Upper lobe of left lung (tissue), 6 donors: ENCODE data around the gene EFCAB9. TPM values are rescaled to one million over a fixed set of nuclear protein-coding genes. Genes with fewer than 3 reads are reported as not detected.
A peak's percentile ranks its signal among the peaks of the same experiment; 100 is the strongest.

ENCODE experiments used
- ATAC-seq, 2 donors: fragments of 200-7000 bp; cut with Tn5 transposase; one replicate each; pipeline ENCODE4 v1.9.1; 2022; ENCODE audit warnings: mild to moderate bottlenecking in 2 of 2, moderate library complexity in 2 of 2; ENCODE audit not compliant: low FRiP score in 2 of 2
- DNase-seq, 2 donors: peaks; one replicate each; pipeline ENCODE4 v3.0.0-alpha.2; 2019 to 2020
- H3K27ac ChIP-seq, 4 donors: fragments of 200-600 bp; sonication (generic); one replicate each; pipeline ENCODE4 v1.5.1; 2016 to 2019
- H3K27me3 ChIP-seq, 4 donors: fragments of 200-600 bp; sonication (generic); one replicate each; pipeline ENCODE4 v1.5.1; 2017 to 2019
- H3K36me3 ChIP-seq, 4 donors: fragments of 200-600 bp; sonication (generic); one replicate each; pipeline ENCODE4 v1.5.1; 2016 to 2019
- H3K4me1 ChIP-seq, 4 donors: fragments of 200-600 bp; sonication (generic); one replicate each; pipeline ENCODE4 v1.5.1; 2018 to 2019
- H3K4me3 ChIP-seq, 4 donors: fragments of 200-600 bp; sonication (generic); one replicate each; pipeline ENCODE4 v1.5.1; 2017 to 2019; ENCODE audit warnings: mild to moderate bottlenecking in 2 of 4, moderate library complexity in 1 of 4
- H3K9me3 ChIP-seq, 4 donors: fragments of 200-600 bp; sonication (generic); one replicate each; pipeline ENCODE4 v1.5.1; 2018 to 2019
- CTCF ChIP-seq, 6 experiments: fragments of 450-650 bp in 4 of 6; fragments of 200-600 bp in 2 of 6; sonication (generic) in 2 of 6; IDR thresholded peaks; one replicate each; pipeline ENCODE4 v1.5.1; 2016 to 2019; ENCODE audit warnings: antibody characterized with exemption in 6 of 6
- EP300 ChIP-seq, 4 donors: sonication (generic); formaldehyde crosslinking; IDR thresholded peaks; one replicate each; pipeline ENCODE4 v1.5.1; 2017; ENCODE audit warnings: antibody characterized with exemption in 4 of 4, control low read depth in 2 of 4
- POLR2A ChIP-seq, 4 donors: fragments of 450-650 bp; IDR thresholded peaks; one replicate each; pipeline ENCODE4 v1.5.1; 2016 to 2017; ENCODE audit warnings: antibody characterized with exemption in 4 of 4, mild to moderate bottlenecking in 2 of 4
- POLR2AphosphoS5 ChIP-seq, 2 donors: sonication (generic); formaldehyde crosslinking; IDR thresholded peaks; one replicate each; pipeline ENCODE4 v1.5.1; 2017; ENCODE audit warnings: antibody characterized with exemption in 2 of 2
- WGBS, 2 donors: methylation state at CpG; one replicate each; pipeline ENCODE4 v1.1.5; 2017 to 2018; 5-methylcytosine and 5-hydroxymethylcytosine counted together
- total RNA-seq, 6 donors: library from RNA; depleted of rRNA in 4 of 6; stranded (reverse); fragments of >200 nt in 4 of 6; gene quantifications; one replicate each; pipeline versions ENCODE4 v1.1.0 to v1.2.1, GENCODE V29; 2016 to 2021
- donor health status: DM: no; HTN: no; CAD: no; lungs with moderate emphysema.
- donor health status: DM: no; HTN: yes; CAD: no; lungs with severe emphysema.

EFCAB9 gene
- total RNA-seq, 6 donors from 2014 or later, result not detected

GRCh38 chr5:172238334-172238733, 44.4 kb downstream of the EFCAB9 start:
- Histone ChIP-seq H3K4me3 (no peak overlapping the region), H3K27me3 (no peaks in the 10 kb centered on the region), H3K4me1 (peaks cover 9 to 15% (median 12%) of the 10 kb centered on the region in 4 donors), H3K36me3 (peaks cover 0 to 4% (median 0%) of the 10 kb centered on the region in 4 donors), H3K9me3 (no peaks in the 10 kb centered on the region), H3K27ac (no peak overlapping the region)
- no peak for TF ChIP-seq EP300 (IDR thresholded peaks at IDR 0.05)
- TF ChIP-seq CTCF (IDR thresholded peaks at IDR 0.05), result no peak
- WGBS, 2 donors, result 34 to 46% methylated on average over 1 of the region's 1 CpG
- DNase-seq, result no peak
- no peak for ATAC-seq

- ATAC-seq (no peak), DNase-seq (no peak)
- Histone ChIP-seq H3K4me3 (no peak overlapping the region), H3K9me3 (no peaks in the 10 kb centered on the region), H3K36me3 (no peaks in the 10 kb centered on the region), H3K27ac (no peak overlapping the region), H3K4me1 (no peaks in the 10 kb centered on the region), H3K27me3 (no peaks in the 10 kb centered on the region)
- TF ChIP-seq POLR2AphosphoS5 (IDR thresholded peaks at IDR 0.05) (no peak), POLR2A (IDR thresholded peaks at IDR 0.05) (no peak), EP300 (IDR thresholded peaks at IDR 0.05) (no peak), CTCF (IDR thresholded peaks at IDR 0.05) (no peak)
- WGBS, 2 donors, result 95 to 99% methylated on average over 3 of the region's 3 CpGs
Measured at GRCh38 chr5:172243302-172243701, 49.3 kb downstream of the EFCAB9 start.

GRCh38 chr5:172245046-172245445, 51.1 kb downstream of the EFCAB9 start:
- DNase-seq, result no peak
- WGBS, 2 donors, result 91 to 97% methylated on average over 2 of the region's 2 CpGs
- Histone ChIP-seq H3K9me3 (no peaks in the 10 kb centered on the region), H3K36me3 (no peaks in the 10 kb centered on the region), H3K4me3 (no peak overlapping the region), H3K27me3 (no peaks in the 10 kb centered on the region), H3K27ac (no peak overlapping the region), H3K4me1 (no peaks in the 10 kb centered on the region)
- TF ChIP-seq POLR2AphosphoS5 (IDR thresholded peaks at IDR 0.05) (no peak), CTCF (IDR thresholded peaks at IDR 0.05) (no peak), POLR2A (IDR thresholded peaks at IDR 0.05) (no peak), EP300 (IDR thresholded peaks at IDR 0.05) (no peak)
- ATAC-seq, result no peak

GRCh38 chr5:172245703-172246125, 51.7 kb downstream of the EFCAB9 start:
- Histone ChIP-seq H3K27ac (no peak overlapping the region), H3K4me3 (no peak overlapping the region), H3K4me1 (no peaks in the 10 kb centered on the region), H3K36me3 (no peaks in the 10 kb centered on the region), H3K27me3 (no peaks in the 10 kb centered on the region), H3K9me3 (no peaks in the 10 kb centered on the region)
- DNase-seq (no peak), ATAC-seq (peak in 1 of 2 donors; percentile 70)
- WGBS, 2 donors, result 62 to 96% methylated on average over 1 of the region's 1 CpG
- no peak for TF ChIP-seq CTCF (IDR thresholded peaks at IDR 0.05)
- TF ChIP-seq POLR2A (IDR thresholded peaks at IDR 0.05), result no peak
- TF ChIP-seq EP300 (IDR thresholded peaks at IDR 0.05), result no peak
- no peak for TF ChIP-seq POLR2AphosphoS5 (IDR thresholded peaks at IDR 0.05)

GRCh38 chr5:172248637-172249036, 54.7 kb downstream of the EFCAB9 start:
- no peak overlapping the region for H3K27ac ChIP-seq
- H3K27me3 ChIP-seq, result no peaks in the 10 kb centered on the region
- H3K9me3 ChIP-seq, result peaks cover 0 to 17% (median 8%) of the 10 kb centered on the region in 4 donors
- DNase-seq, result no peak
- WGBS, 2 donors, result 65 to 74% methylated on average over 2 of the region's 2 CpGs
- H3K4me1 ChIP-seq, result peaks cover 0 to 9% (median 0%) of the 10 kb centered on the region in 4 donors
- ATAC-seq, result no peak
- H3K4me3 ChIP-seq, result no peak overlapping the region
- no peaks in the 10 kb centered on the region for H3K36me3 ChIP-seq
- TF ChIP-seq POLR2AphosphoS5 (IDR thresholded peaks at IDR 0.05) (no peak), EP300 (IDR thresholded peaks at IDR 0.05) (no peak), POLR2A (IDR thresholded peaks at IDR 0.05) (no peak), CTCF (IDR thresholded peaks at IDR 0.05) (no peak)
